Activated B cell treated with CpG ODN at 0.5 μM for 24 hours (primary cell): ENCODE data around the gene KRT33A. TPM values are rescaled to one million over a fixed set of nuclear protein-coding genes. Genes with fewer than 3 reads are reported as not detected.
"Not testable (repeated sequence)": the region's sequence is repeated elsewhere in the genome, so short reads cannot be mapped to it uniquely, and the experiment has no call there.

ENCODE experiments used
- ATAC-seq: fragments of 200-7000 bp; cut with Tn5 transposase; one replicate; pipeline ENCODE4 v1.10.0; 2021; ENCODE audit warnings: low read depth, mild to moderate bottlenecking, moderate library complexity
- CTCF ChIA-PET: fragments of 350-600 bp; sonication (Branson Sonifier 250); formaldehyde crosslinking; loops from one replicate; lab custom pipeline; 2021; ENCODE audit warnings: antibody characterized with exemption; lab: Charles Lee
- POLR2A ChIA-PET: fragments of 350-600 bp; sonication (Branson Sonifier 250); formaldehyde crosslinking; loops from one replicate; lab custom pipeline; 2021; ENCODE audit warnings: antibody characterized with exemption; lab: Charles Lee
- DNase-seq: peaks from one replicate; pipeline ENCODE4 v3.0.0; 2022
- H3K27ac Mint-ChIP-seq: one replicate; pipeline ENCODE4 v1.8.0; 2020; ENCODE audit warnings: mixed read lengths
- H3K27me3 Mint-ChIP-seq: one replicate; pipeline ENCODE4 v1.8.0; 2021; ENCODE audit warnings: mixed read lengths
- H3K36me3 Mint-ChIP-seq: one replicate; pipeline ENCODE4 v1.8.0; 2021; ENCODE audit warnings: low read depth, mixed read lengths
- H3K4me1 Mint-ChIP-seq: one replicate; pipeline ENCODE4 v1.8.0; 2021; ENCODE audit warnings: mixed read lengths
- H3K4me3 Mint-ChIP-seq: one replicate; pipeline ENCODE4 v1.8.0; 2020; ENCODE audit warnings: mild to moderate bottlenecking, mixed read lengths
- H3K9me3 Mint-ChIP-seq: one replicate; pipeline ENCODE4 v1.8.0; 2020; ENCODE audit warnings: mixed read lengths
- CTCF ChIP-seq: fragments of 200-600 bp; IDR thresholded peaks from one replicate; pipeline ENCODE4 v1.8.0; 2022; ENCODE audit warnings: antibody characterized with exemption, mild to moderate bottlenecking
- intact Hi-C: fragments of 100-400 bp; cut with micrococcal nuclease; formaldehyde crosslinking; loops from one replicate; pipeline ENCODE4 v1.15.1; 2024
- total RNA-seq: library from RNA; stranded (reverse); gene quantifications from 2 replicates; pipeline ENCODE4 v1.2.3, GENCODE V29; 2022

The KRT33A gene
- total RNA-seq, 1 donor from 2014 or later = not detected

DNA sequence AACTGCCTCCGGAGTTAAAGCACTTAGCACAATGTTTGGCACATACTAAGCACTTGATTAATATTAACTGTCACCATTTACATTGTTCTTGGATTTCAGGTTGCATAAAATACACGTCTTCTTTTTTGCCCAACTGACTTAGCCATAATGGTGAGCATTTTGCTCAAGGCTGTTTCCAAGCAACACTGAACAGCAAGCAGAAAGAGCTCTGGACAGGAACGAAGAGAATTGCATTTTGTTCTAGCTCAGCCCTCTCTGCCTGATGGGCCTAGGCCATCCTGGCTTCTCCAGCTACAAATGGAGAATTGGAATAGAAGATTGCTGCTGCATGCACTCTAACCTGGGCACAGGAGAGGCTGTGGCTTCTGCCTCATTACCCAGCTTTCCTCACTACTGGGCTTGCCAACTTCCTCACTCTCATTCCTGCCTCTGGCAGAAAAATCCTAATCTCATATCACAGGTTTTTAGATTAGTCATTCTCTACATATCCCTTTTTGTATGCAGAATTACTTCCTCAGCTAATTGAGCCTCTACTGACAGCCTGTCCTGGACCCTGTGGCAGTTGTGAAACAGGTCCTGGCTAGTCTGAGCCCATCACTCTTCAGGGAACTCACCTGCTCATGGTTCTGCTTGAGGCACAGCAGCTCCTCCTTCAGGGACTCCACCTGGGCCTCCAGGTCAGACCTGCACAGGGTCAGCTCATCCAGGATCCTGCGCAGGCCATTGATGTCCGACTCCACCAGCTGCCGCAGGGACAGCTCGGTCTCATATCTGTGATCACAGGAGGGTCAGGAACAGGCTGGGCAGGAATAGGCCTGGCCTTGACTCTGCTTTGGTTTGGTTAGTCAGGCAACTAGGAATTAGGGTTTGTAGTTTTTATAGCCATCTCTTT lies 2.5 kb downstream of the KRT33A start:
- ATAC-seq (no peak), DNase-seq (no peak)
- Mint-ChIP-seq H3K4me1 (no peaks in the 10 kb centered on the region), H3K27me3 (peaks cover 18% of the 10 kb centered on the region), H3K27ac (no peak overlapping the region), H3K9me3 (peaks cover 2% of the 10 kb centered on the region), H3K36me3 (no peaks in the 10 kb centered on the region), H3K4me3 (no peak overlapping the region)
- intact Hi-C loops = no loop called here
- no peak for TF ChIP-seq CTCF
- ChIA-PET POLR2A (no interaction called here), CTCF (no interaction called here)

GRCh38 chr17:41346421-41346820 lies 4.2 kb downstream of the KRT33A start:
- ATAC-seq, POLR2A ChIA-PET, CTCF ChIA-PET, H3K36me3 Mint-ChIP-seq, intact Hi-C loops, H3K27ac Mint-ChIP-seq, DNase-seq, H3K4me1 Mint-ChIP-seq, H3K4me3 Mint-ChIP-seq: not testable (repeated sequence)
- Mint-ChIP-seq H3K9me3 (peaks cover 14% of the 10 kb centered on the region), H3K27me3 (peaks cover 11% of the 10 kb centered on the region)

- TF ChIP-seq CTCF = no peak
- CTCF ChIA-PET = no interaction called here
Measured at GRCh38 chr17:41345992-41346391, 4.6 kb downstream of the KRT33A start.

DNA sequence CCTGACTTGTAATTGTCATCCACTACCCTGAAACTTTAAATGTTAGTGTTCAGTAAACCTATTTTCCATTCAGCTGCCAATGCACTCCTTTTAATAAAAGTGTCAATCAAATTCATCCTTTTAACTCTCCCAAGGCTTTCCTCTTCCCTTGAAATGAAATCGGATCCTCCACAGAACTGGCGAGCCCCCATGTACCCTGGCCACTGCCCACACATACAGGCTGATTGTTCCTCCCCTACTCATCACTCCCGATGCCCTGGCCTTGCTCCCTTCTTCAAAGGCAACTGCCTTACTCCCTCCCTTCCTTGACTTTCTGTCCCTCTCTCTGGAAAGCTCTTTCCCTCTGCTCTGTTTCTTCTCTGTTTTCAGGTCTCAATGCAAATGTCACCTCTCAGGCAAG lies 7.6 kb downstream of the KRT33A start:
- Mint-ChIP-seq H3K27ac (no peak overlapping the region), H3K4me3 (no peak overlapping the region), H3K9me3 (peaks cover 14% of the 10 kb centered on the region), H3K36me3 (no peaks in the 10 kb centered on the region), H3K4me1 (peaks cover 9% of the 10 kb centered on the region), H3K27me3 (peaks cover 10% of the 10 kb centered on the region)
- CTCF ChIA-PET = no interaction called here
- intact Hi-C loops = no loop called here
- TF ChIP-seq CTCF = no peak
- no peak for ATAC-seq
- POLR2A ChIA-PET = no interaction called here
- no peak for DNase-seq

More at GRCh38 chr17:41345992-41346391, 4.6 kb downstream of the KRT33A start:
- H3K9me3 Mint-ChIP-seq = peaks cover 14% of the 10 kb centered on the region
- no peaks in the 10 kb centered on the region for H3K36me3 Mint-ChIP-seq
- peaks cover 11% of the 10 kb centered on the region for H3K27me3 Mint-ChIP-seq
- H3K4me3 Mint-ChIP-seq = no peak overlapping the region
- H3K4me1 Mint-ChIP-seq = no peaks in the 10 kb centered on the region
- DNase-seq = no peak
- intact Hi-C loops = no loop called here
- POLR2A ChIA-PET = no interaction called here
- no peak overlapping the region for H3K27ac Mint-ChIP-seq
- ATAC-seq = no peak

DNA sequence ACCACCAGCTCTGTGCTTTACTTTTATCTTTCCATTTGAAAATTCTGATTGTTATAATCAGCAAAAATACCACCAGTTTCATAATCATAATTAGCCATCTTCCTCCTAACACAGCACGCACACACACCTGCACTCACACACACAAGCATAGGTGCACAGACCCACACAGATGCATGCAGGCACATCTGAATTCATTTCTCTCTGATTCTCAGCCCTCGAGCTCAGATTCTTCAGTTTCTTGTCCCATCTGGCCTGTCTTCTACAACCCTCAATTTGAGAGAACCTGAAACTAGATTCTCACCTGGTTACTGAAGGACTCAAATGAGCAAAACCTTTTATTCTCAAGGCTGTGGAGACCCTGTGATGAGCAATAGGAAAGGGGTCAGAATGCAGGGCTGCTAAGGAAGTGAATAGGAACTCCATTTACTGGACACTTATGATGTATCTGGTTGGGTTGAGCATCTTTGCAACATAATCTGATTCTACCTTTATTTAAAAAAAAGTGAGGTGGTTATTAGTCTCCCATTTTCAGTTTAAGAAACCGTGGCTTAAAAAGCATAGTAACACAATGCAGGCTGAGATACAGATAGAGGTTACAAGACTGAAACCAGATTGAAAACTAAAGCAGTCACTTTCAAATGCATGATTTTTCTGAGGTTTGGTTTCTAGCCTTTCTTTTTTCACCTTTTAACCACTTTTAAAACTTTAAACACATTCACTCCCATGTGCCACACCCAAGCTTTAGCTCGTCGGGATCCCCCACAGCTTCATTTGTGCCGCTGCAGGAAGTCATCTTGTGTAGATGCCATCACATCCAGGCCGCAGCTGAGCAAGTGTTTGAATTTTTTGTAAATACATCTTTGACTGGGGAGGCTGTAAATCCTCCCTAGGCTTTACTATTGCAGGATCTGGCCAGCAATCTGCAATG lies 9.4 kb downstream of the KRT33A start:
- Mint-ChIP-seq H3K36me3 (no peaks in the 10 kb centered on the region), H3K9me3 (peaks cover 14% of the 10 kb centered on the region), H3K4me1 (peaks cover 9% of the 10 kb centered on the region), H3K27ac (no peak overlapping the region), H3K27me3 (peaks cover 10% of the 10 kb centered on the region), H3K4me3 (no peak overlapping the region)
- intact Hi-C loops = no loop called here
- TF ChIP-seq CTCF = no peak
- POLR2A ChIA-PET = no interaction called here
- CTCF ChIA-PET = no interaction called here
- no peak for DNase-seq
- no peak for ATAC-seq
